HAP-1 (cell line): ENCODE results near the gene GNG7.

Source experiments
- DNase-seq, 2 experiments: peaks; one replicate each; pipeline ENCODE4 v3.0.0-alpha.2; 2016 to 2020; ENCODE audit warnings: low spot score in 2 of 2
- H3K27me3 ChIP-seq: fragments of 250-450 bp; sonication (Bioruptor Pico); 2 replicates; pipeline ENCODE4 v1.5.1; 2020; ENCODE audit warnings: low read depth, mild to moderate bottlenecking, moderate library complexity
- H3K36me3 ChIP-seq: fragments of 250-450 bp; sonication (Bioruptor Pico); replicated peaks from 2 replicates; pipeline ENCODE4 v1.5.1; 2020; ENCODE audit warnings: mild to moderate bottlenecking
- H3K4me1 ChIP-seq: fragments of 250-450 bp; sonication (Bioruptor Pico); 2 replicates; pipeline ENCODE4 v1.5.1; 2020; ENCODE audit warnings: mild to moderate bottlenecking
- H3K4me3 ChIP-seq: fragments of 250-450 bp; sonication (Bioruptor Pico); 2 replicates; pipeline ENCODE4 v1.5.1; 2020; ENCODE audit warnings: mild to moderate bottlenecking, moderate library complexity
- H3K9me3 ChIP-seq: fragments of 250-450 bp; sonication (Bioruptor Pico); 2 replicates; pipeline ENCODE4 v1.5.1; 2020; ENCODE audit warnings: mild to moderate bottlenecking, moderate library complexity
- in situ Hi-C: fragments of 300-500 bp; cut with MboI; formaldehyde crosslinking; loops from 3 replicates; pipeline ENCODE4 v1.14.3; 2020; ENCODE audit warnings: low sequenced_read_pairs, inconsistent platforms, mixed read lengths

GNG7 gene

DNA sequence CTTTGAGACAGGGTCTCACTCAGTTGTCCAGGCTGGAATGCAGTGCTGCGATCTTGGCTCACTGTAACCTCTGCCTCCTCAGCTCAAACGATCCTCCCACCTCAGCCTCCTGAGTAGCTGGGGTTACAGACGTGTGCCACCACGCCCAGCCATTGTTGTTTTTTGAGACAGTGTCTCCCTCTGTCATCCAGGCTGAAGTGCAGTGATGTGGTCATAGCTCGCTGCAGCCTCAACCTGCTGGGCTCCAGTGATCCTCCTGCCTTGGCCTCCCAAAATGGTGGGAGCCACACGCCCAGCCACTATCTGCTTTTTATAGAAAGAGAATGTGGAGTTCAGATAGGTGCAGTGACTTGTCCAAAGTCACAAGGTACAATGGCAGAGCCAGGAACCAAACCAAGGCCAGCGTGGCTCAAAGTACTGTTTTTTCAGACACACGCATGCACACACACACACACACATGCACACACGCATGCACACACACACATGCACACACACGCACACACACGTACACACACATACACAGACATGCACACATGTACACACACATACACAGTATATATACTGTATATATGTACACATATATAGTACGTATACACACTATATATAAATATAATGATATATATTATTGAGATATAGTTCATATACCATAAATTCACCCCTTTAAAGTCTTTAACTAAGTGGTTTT is 220.0 kb downstream of the GNG7 start:
- no peaks in the 10 kb centered on the region for H3K27me3 ChIP-seq
- no peak for DNase-seq
- H3K9me3 ChIP-seq = no peaks in the 10 kb centered on the region; the same call in 1 of the 2 replicates
- H3K4me1 ChIP-seq = peaks cover 3% of the 10 kb centered on the region; the same call in 1 of the 2 replicates
- peaks cover 2% of the 10 kb centered on the region; the same call in 1 of the 2 replicates for H3K36me3 ChIP-seq
- in situ Hi-C loops = no loop called here
- H3K4me3 ChIP-seq = no peak overlapping the region

DNA sequence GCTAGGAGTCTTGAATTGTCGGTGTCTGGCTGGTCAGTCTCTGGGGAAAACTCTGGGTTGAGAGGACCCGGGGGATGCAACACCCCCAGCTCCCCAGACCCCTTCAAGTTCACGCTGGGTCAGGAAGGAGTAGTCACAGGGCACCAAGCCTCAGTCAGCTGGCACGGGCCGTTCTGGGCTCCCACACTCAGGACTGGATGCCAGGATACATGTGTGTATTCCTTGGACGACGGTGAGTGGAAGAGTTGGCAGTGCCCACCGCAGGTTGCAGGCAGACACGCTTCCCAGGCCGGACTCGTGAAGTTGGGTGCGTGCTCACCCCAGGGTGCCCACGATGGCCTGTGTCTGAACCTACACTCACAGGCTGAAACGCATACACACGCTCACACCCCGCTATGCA is 221.0 kb downstream of the GNG7 start:
- no peak for DNase-seq
- no peaks in the 10 kb centered on the region; the same call in 1 of the 2 replicates for H3K9me3 ChIP-seq
- in situ Hi-C loops = no loop called here

DNA sequence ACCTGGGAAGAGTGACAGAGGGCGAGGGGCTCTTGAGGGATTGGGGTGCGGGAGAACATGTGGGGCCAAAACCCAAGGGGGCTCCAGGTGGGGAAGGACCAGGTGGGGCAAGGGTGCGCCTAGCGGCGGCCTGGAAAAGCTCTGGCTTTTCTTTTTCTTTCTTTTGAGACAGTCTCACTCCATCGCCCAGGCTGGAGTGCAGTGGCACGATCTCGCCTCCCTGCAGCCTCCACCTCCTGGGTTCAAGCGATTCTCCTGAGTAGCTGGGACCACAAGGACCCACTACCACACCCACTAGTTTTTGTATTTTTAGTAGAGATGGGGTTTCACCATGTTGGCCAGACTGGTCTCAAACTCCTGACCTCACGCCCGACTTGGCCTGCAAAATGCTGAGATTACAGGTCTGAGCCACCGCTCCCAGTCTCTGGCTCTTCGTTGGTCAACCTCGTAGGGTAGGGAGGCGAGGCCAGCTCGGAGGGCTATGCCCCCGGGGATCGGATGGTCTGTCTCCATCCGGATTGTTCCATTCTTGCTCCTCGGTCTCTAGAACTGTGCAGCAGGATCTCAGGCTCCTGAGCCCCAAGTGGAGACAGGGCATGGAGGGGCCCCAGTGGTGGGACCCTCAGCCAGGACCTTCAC is 222.8 kb downstream of the GNG7 start:
- H3K4me3 ChIP-seq = no peak overlapping the region
- in situ Hi-C loops = loop anchor here (5.0 kb wide), 1 partner anchor 133 kb away; no protein-coding TSS in a partner anchor

More for the DNA sequence above, 221.0 kb downstream of the GNG7 start:
- H3K4me1 ChIP-seq = peaks cover 3% of the 10 kb centered on the region; the same call in 1 of the 2 replicates
- no peak overlapping the region for H3K4me3 ChIP-seq
- no peaks in the 10 kb centered on the region for H3K27me3 ChIP-seq
- H3K36me3 ChIP-seq = peaks cover 2% of the 10 kb centered on the region; the same call in 1 of the 2 replicates

DNA sequence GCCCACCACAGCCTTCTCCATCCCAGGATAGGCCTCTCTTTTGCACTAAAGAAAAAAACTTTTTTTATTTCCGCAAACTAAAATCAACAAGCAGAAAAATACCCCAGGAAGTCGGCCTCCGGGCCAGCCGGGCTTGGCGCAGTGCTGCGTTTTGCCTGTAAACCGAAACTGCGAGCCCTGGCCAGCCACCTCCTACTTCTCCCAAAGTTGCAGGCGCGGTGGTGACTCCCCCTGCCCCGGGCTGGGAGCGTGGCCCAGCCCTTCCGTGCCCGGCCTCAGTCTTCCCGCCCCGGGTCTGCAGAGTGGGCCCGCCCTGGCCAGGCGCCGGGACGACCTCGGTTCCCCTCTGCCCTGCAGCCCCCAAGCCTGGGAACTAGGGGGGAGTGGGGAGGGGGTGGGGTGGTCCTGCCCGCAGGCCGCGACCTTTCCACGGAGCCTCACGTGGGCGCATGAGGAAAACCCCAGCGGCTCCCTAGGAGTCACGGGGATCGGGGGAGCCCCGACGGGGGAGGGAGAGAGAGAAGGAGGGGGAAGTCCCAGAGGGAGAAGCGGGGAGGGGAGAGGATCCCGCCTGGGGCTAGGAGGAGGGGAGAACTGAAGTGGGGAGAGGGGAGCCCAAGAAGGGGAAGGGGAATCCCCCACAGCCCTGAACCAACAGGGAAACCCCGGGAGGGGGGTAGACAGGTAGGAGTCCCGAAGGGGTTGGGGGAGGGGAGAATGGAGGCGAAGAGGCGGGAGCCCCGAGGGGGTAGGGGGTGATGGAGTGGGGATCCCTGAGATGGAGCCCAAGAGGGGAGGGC is 223.5 kb downstream of the GNG7 start:
- Histone ChIP-seq H3K36me3 (peaks cover 2% of the 10 kb centered on the region; the same call in 1 of the 2 replicates), H3K4me3 (peak overlapping the region; percentile 100; the same call in 1 of the 2 replicates), H3K27me3 (no peaks in the 10 kb centered on the region), H3K9me3 (no peaks in the 10 kb centered on the region; the same call in 1 of the 2 replicates), H3K4me1 (peaks cover 11% of the 10 kb centered on the region)
- peak in 1 of 2 experiments; percentile 42 for DNase-seq
- in situ Hi-C loops = loop anchor here (5.0 kb wide), 1 partner anchor 133 kb away; no protein-coding TSS in a partner anchor

More for the DNA sequence above, 222.8 kb downstream of the GNG7 start:
- no peak for DNase-seq
- Histone ChIP-seq H3K4me1 (peaks cover 9% of the 10 kb centered on the region), H3K36me3 (peaks cover 2% of the 10 kb centered on the region; the same call in 1 of the 2 replicates), H3K27me3 (no peaks in the 10 kb centered on the region), H3K9me3 (no peaks in the 10 kb centered on the region; the same call in 1 of the 2 replicates)

DNA sequence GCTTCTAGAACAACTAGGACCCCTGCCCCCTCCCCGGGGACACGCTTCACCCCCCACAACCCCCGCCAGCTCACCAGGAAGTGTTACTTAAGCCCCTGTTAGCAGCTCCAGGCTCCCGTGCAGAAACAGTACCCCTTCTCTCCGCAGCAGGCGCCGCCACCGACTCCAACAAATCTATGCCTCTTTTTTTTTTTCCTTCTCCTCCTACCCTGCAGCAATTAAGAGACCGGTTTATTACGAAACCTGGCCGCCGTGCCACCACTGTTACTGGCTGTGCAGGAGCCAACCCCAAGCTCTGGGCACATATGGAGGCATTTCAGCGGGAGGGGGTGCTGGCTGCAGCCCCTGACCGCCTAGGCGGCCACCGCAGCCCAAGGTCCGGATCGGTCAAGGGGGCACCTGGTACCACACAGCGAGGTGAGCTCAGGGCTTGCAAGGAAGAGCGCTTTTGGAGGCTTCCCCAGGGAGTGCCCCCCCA is 224.2 kb downstream of the GNG7 start:
- no peaks in the 10 kb centered on the region; the same call in 1 of the 2 replicates for H3K9me3 ChIP-seq
- H3K4me1 ChIP-seq = peaks cover 11% of the 10 kb centered on the region
- in situ Hi-C loops = loop anchor here (5.0 kb wide), 1 partner anchor 134 kb away; no protein-coding TSS in a partner anchor
- H3K36me3 ChIP-seq = peaks cover 2% of the 10 kb centered on the region; the same call in 1 of the 2 replicates
- no peaks in the 10 kb centered on the region for H3K27me3 ChIP-seq
- peak; percentile 50 to 68 for DNase-seq
- peak overlapping the region; percentile 100 for H3K4me3 ChIP-seq

DNA sequence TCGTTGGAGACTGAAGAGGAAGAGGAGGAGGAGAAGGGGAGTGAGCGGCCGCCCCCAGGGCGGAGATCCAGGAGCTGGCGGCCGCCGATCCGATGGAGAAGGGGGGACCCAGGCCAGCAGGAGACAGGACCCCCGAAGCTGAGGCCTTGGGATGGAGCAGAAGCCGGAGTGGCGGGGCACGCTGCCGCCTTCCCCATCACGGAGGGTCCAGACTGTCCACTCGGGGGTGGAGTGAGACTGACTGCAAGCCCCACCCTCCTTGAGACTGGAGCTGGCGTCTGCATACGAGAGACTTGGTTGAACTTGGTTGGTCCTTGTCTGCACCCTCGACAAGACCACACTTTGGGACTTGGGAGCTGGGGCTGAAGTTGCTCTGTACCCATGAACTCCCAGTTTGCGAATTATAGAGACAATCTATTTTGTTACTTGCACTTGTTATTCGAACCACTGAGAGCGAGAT is 224.7 kb downstream of the GNG7 start:
- in situ Hi-C loops = loop anchor here (5.0 kb wide), 1 partner anchor 135 kb away; no protein-coding TSS in a partner anchor
- DNase-seq = peak in 1 of 2 experiments; percentile 63
- peak overlapping the region; percentile 100 for H3K4me3 ChIP-seq
- peaks cover 11% of the 10 kb centered on the region for H3K4me1 ChIP-seq
- no peaks in the 10 kb centered on the region for H3K9me3 ChIP-seq
- no peaks in the 10 kb centered on the region for H3K27me3 ChIP-seq
- H3K36me3 ChIP-seq = peaks cover 2% of the 10 kb centered on the region; the same call in 1 of the 2 replicates

DNA sequence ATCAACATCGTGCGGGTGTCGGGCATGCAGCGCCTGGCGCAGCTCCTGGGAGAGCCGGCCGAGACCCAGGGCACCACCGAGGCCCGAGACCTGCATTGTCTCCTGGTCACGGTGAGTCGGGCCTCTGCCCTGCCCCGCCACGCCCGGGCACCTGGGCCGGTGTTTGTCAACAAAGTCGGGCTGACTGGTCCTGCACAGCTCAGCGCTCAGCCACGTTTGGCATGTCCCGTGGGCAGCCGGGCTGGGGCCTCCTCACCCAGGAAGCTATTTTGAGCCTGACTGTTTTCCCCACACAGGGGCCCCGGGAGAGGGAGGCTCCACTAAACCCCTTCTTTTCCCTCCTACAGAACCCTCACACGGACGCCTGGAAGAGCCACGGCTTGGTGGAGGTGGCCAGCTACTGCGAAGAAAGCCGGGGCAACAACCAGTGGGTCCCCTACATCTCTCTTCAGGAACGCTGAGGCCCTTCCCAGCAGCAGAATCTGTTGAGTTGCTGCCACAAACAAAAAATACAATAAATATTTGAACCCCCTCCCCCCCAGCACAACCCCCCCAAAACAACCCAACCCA is 225.3 kb downstream of the GNG7 start:
- no peaks in the 10 kb centered on the region for H3K27me3 ChIP-seq
- in situ Hi-C loops = loop anchor here (5.0 kb wide), 1 partner anchor 135 kb away; no protein-coding TSS in a partner anchor
- peak overlapping the region; percentile 100 for H3K4me3 ChIP-seq
- H3K9me3 ChIP-seq = no peaks in the 10 kb centered on the region
- peaks cover 2% of the 10 kb centered on the region; the same call in 1 of the 2 replicates for H3K36me3 ChIP-seq
- peak in 1 of 2 experiments; percentile 39 for DNase-seq
- peaks cover 11% of the 10 kb centered on the region for H3K4me1 ChIP-seq

DNA sequence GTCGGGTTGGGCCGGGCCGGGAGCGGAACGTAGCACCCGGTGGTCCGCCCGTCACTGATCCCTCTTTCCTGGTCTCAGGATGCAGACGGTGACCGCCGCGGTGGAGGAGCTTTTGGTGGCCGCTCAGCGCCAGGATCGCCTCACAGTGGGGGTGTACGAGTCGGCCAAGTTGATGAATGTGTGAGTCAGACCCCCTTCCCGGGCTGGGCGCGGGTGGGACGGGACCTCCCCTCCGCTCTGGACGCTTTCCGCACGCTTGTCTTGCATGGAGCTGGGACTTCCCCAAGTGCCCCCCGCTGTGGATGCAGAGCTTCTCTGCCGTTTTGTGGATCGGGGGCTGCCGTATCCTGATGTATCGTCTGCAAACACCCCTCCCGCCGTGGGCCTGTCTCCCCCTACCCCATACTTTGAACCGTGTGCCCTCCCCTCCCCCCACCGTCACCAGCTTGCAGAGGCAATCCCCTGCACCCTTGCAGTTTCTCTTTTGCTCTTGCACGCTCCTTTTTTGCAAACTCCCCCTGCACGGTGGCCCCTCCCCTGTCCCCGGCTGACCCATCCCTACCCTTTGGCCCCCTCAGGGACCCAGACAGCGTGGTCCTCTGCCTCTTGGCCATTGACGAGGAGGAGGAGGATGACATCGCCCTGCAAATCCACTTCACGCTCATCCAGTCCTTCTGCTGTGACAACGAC is 225.9 kb downstream of the GNG7 start:
- Histone ChIP-seq H3K36me3 (peaks cover 2% of the 10 kb centered on the region; the same call in 1 of the 2 replicates), H3K4me1 (peaks cover 11% of the 10 kb centered on the region), H3K27me3 (no peaks in the 10 kb centered on the region), H3K4me3 (peak overlapping the region; percentile 100), H3K9me3 (no peaks in the 10 kb centered on the region)
- peak in 1 of 2 experiments; percentile 64 for DNase-seq
- in situ Hi-C loops = loop anchor here (5.0 kb wide), 1 partner anchor 136 kb away; no protein-coding TSS in a partner anchor

DNA sequence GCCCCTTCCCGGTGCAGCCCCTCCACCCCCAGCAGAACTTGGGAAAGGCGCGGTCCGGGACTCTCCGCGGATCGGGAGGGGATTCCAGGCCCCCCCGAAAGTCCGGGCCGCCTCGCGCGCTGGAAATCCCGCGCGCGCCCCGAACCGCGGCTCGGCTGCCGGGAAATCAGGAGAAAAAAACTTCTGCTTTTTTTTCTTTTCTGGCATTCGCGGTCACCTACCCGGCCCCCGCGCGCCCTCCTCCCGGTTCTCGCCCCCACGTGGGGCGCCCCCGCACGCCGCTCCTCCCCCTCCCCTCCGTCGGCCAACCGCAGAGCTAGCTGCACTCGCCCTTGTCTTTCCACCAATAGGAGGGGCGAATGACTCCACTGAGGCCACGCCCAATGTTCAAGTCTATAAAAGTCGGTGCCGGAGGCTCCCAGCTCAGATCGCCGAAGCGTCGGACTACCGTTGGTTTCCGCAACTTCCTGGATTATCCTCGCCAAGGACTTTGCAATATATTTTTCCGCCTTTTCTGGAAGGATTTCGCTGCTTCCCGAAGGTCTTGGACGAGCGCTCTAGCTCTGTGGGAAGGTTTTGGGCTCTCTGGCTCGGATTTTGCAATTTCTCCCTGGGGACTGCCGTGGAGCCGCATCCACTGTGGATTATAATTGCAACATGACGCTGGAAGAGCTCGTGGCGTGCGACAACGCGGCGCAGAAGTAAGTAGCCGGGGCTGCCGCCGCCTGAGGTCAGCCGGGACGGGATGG is 226.6 kb downstream of the GNG7 start, which contains the start of gene GADD45B:
Gene GADD45B, plus strand, starts transcription at position 426 of the 749 bp plus-strand sequence. Its CDS starts 232 bp downstream, at position 658.
- in situ Hi-C loops = loop anchor here (5.0 kb wide), 1 partner anchor 136 kb away; no protein-coding TSS in a partner anchor
- H3K36me3 ChIP-seq = peaks cover 2% of the 10 kb centered on the region; the same call in 1 of the 2 replicates
- peak within 1 kb of the TSS; percentile 100 for H3K4me3 ChIP-seq
- H3K9me3 ChIP-seq = no peaks in the 10 kb centered on the region
- peaks cover 11% of the 10 kb centered on the region for H3K4me1 ChIP-seq
- peak; percentile 94 to 99 for DNase-seq
- no peaks in the 10 kb centered on the region for H3K27me3 ChIP-seq

DNA sequence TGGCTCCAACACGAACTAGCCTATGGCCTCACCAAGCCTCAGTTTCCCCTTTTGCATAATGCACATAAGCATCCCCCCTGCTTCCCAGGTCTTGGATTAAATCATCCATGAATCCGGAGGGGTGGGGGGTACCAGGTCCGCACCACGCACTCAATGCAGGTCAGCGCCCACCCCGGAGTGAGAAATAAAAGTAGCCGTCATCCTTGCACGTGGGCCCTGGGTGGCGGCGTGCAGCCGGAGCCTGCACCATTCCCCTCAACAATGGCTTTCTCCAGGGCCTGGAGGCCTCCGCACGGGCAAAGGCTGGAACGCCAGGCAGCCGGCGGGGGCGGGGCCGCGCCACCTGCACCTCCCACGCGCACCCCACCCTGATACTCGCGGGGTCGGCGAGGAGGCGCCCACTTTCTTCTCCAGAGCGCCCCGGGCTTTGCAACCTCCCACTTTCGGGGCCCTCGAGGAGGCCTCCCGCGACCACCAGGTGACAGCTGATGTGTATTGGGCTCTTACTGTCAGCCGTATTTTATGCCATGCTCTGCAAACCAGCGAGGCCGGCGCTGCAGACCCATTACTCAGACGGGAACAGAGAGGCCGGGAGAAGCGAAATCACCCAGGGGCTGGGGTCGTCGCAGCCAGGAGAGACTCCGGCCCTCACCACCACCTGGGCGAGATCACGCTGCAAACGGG is 227.3 kb downstream of the GNG7 start:
- H3K4me1 ChIP-seq = peaks cover 11% of the 10 kb centered on the region
- H3K27me3 ChIP-seq = no peaks in the 10 kb centered on the region

More for the DNA sequence above, 227.3 kb downstream of the GNG7 start:
- peaks cover 2% of the 10 kb centered on the region; the same call in 1 of the 2 replicates for H3K36me3 ChIP-seq
- no peaks in the 10 kb centered on the region for H3K9me3 ChIP-seq
- in situ Hi-C loops = loop anchor here (5.0 kb wide), 1 partner anchor 137 kb away; no protein-coding TSS in a partner anchor
- H3K4me3 ChIP-seq = peak overlapping the region; percentile 100
- DNase-seq = peak; percentile 23 to 75
